C4-2B (cell line): ENCODE results near the gene METTL13.

Source experiments
- H3K27ac ChIP-seq: fragments of 450-650 bp; 2 replicates; pipeline ENCODE4 v1.5.1; 2017
- CTCF ChIP-seq: fragments of 450-650 bp; conservative IDR thresholded peaks from 2 replicates; pipeline ENCODE4 v1.5.1; 2017; ENCODE audit warnings: mild to moderate bottlenecking
- ZFX ChIP-seq: fragments of 450-650 bp; IDR thresholded peaks from 2 replicates; pipeline ENCODE4 v1.6.1; 2017

Gene METTL13

GRCh38 chr1:171802207-171802606 is 20.7 kb downstream of the METTL13 start:
- TF ChIP-seq ZFX (no peak), CTCF (no peak)
- H3K27ac ChIP-seq = no peak overlapping the region

GRCh38 chr1:171803045-171803444 is 21.6 kb downstream of the METTL13 start:
- TF ChIP-seq CTCF (no peak), ZFX (no peak)
- no peak overlapping the region for H3K27ac ChIP-seq

GRCh38 chr1:171803461-171804022 is 22.1 kb downstream of the METTL13 start:
- no peak for TF ChIP-seq ZFX
- TF ChIP-seq CTCF = no peak
- H3K27ac ChIP-seq = no peak overlapping the region

GRCh38 chr1:171805395-171806115 is 24.1 kb downstream of the METTL13 start:
- H3K27ac ChIP-seq = no peak overlapping the region

GRCh38 chr1:171807556-171807955 is 26.1 kb downstream of the METTL13 start:
- TF ChIP-seq ZFX = no peak
- TF ChIP-seq CTCF = no peak

More at GRCh38 chr1:171805395-171806115, 24.1 kb downstream of the METTL13 start:
- TF ChIP-seq ZFX = no peak

GRCh38 chr1:171809834-171810233 is 28.4 kb downstream of the METTL13 start:
- no peak overlapping the region for H3K27ac ChIP-seq
- no peak for TF ChIP-seq CTCF
- TF ChIP-seq ZFX = no peak

More at GRCh38 chr1:171807556-171807955, 26.1 kb downstream of the METTL13 start:
- no peak overlapping the region for H3K27ac ChIP-seq

- no peak overlapping the region for H3K27ac ChIP-seq
- no peak for TF ChIP-seq CTCF
- TF ChIP-seq ZFX = no peak
These were observed 30.2 kb downstream of the METTL13 start for GRCh38 chr1:171811672-171812071.

- no peak overlapping the region for H3K27ac ChIP-seq
- no peak for TF ChIP-seq ZFX
These were observed 33.2 kb downstream of the METTL13 start for GRCh38 chr1:171814692-171815091.
